ENCODE data around the gene NRL.

GRCh38 chr14:24064856-24065255 is 49.9 kb downstream of the NRL start:
- TF ChIP-seq POLR2AphosphoS5 (IDR thresholded peaks at IDR 0.05), result no peak
- no peak for TF ChIP-seq POLR2A (IDR thresholded peaks at IDR 0.05)
- no peak for TF ChIP-seq CTCF (IDR thresholded peaks at IDR 0.05)
- TF ChIP-seq EP300 (IDR thresholded peaks at IDR 0.05), result no peak
